GM19324 (cell line): ENCODE results near the gene KAZN.

Experiments used
- ATAC-seq: cut with Tn5 transposase; IDR thresholded peaks from one replicate; pipeline ENCODE4 v1.9.1; 2021; ENCODE audit warnings: mild to moderate bottlenecking, moderate library complexity; ENCODE audit not compliant: unreplicated experiment, low FRiP score

KAZN gene

GRCh38 chr1:14737561-14738094 is 139.1 kb downstream of the KAZN start:
- no peak for ATAC-seq

GRCh38 chr1:14738235-14738634 is 139.8 kb downstream of the KAZN start:
- ATAC-seq: no peak

- no peak for ATAC-seq
Observed at GRCh38 chr1:14738647-14739046, 140.2 kb downstream of the KAZN start.

- ATAC-seq: no peak
Observed at GRCh38 chr1:14739082-14739832, 140.8 kb downstream of the KAZN start.

GRCh38 chr1:14740016-14740415 is 141.5 kb downstream of the KAZN start:
- no peak for ATAC-seq

GRCh38 chr1:14741082-14741481 is 142.6 kb downstream of the KAZN start:
- ATAC-seq: no peak

- no peak for ATAC-seq
Observed at GRCh38 chr1:14741532-14741931, 143.0 kb downstream of the KAZN start.

GRCh38 chr1:14742181-14742980 is 143.9 kb downstream of the KAZN start:
- ATAC-seq: no peak

GRCh38 chr1:14743368-14743767 is 144.9 kb downstream of the KAZN start:
- no peak for ATAC-seq

GRCh38 chr1:14745001-14745720 is 146.7 kb downstream of the KAZN start:
- ATAC-seq: no peak

GRCh38 chr1:14745789-14746188 is 147.3 kb downstream of the KAZN start:
- no peak for ATAC-seq

- no peak for ATAC-seq
Observed at GRCh38 chr1:14746393-14746792, 147.9 kb downstream of the KAZN start.

- no peak for ATAC-seq
Observed at GRCh38 chr1:14748151-14748550, 149.7 kb downstream of the KAZN start.

GRCh38 chr1:14748977-14749376 is 150.5 kb downstream of the KAZN start:
- no peak for ATAC-seq

GRCh38 chr1:14750490-14750889 is 152.0 kb downstream of the KAZN start:
- ATAC-seq: no peak

- ATAC-seq: no peak
Observed at GRCh38 chr1:14755518-14756252, 157.2 kb downstream of the KAZN start.

- no peak for ATAC-seq
Observed at GRCh38 chr1:14756589-14757285, 158.3 kb downstream of the KAZN start.

GRCh38 chr1:14757286-14757625 is 158.8 kb downstream of the KAZN start:
- ATAC-seq: no peak

GRCh38 chr1:14759042-14759818 is 160.7 kb downstream of the KAZN start:
- ATAC-seq: no peak
